Hepatocyte (in vitro differentiated cells): ENCODE results near the gene CH25H.

ENCODE experiments used
- EZH2 ChIP-seq: fragments of 200-600 bp; sonication (generic); IDR thresholded peaks from 2 replicates; pipeline ENCODE4 v1.6.1; 2016; ENCODE audit warnings: antibody characterized with exemption, mild to moderate bottlenecking, borderline replicate concordance
- EZH2phosphoT487 ChIP-seq: fragments of 200-600 bp; sonication (generic); IDR thresholded peaks from one replicate; pipeline ENCODE4 v1.6.1; 2018; ENCODE audit warnings: antibody characterized with exemption, mild to moderate bottlenecking, low read depth, moderate library complexity; ENCODE audit not compliant: unreplicated experiment, severe bottlenecking
- TF ChIP-seq, protein P1 (sequence below): fragments of 200-600 bp; sonication (generic); IDR thresholded peaks from 2 replicates; pipeline ENCODE4 v1.5.1; 2016; ENCODE audit warnings: antibody characterized with exemption, mild to moderate bottlenecking; ENCODE audit not compliant: poor library complexity

DNA sequence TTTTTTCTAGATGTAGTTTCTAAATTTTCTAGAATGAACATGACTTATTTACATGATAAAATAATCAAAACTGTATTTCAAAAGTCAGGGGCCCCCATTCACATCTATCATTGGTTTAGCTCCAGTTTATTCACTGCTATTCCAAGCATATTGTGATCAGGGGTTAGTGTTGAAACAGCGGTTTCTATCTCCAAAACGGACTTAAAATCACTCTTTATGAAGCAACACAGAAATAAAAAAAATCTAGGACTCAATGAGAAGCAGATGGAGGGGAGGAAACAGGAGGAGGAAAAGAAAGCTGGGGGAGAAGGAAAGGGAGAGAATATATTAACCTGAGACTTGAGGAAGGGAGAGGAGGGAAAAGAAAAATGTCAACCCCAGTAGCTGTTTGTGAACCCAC lies 14.8 kb upstream of the CH25H start:
- TF ChIP-seq, protein P1, sequence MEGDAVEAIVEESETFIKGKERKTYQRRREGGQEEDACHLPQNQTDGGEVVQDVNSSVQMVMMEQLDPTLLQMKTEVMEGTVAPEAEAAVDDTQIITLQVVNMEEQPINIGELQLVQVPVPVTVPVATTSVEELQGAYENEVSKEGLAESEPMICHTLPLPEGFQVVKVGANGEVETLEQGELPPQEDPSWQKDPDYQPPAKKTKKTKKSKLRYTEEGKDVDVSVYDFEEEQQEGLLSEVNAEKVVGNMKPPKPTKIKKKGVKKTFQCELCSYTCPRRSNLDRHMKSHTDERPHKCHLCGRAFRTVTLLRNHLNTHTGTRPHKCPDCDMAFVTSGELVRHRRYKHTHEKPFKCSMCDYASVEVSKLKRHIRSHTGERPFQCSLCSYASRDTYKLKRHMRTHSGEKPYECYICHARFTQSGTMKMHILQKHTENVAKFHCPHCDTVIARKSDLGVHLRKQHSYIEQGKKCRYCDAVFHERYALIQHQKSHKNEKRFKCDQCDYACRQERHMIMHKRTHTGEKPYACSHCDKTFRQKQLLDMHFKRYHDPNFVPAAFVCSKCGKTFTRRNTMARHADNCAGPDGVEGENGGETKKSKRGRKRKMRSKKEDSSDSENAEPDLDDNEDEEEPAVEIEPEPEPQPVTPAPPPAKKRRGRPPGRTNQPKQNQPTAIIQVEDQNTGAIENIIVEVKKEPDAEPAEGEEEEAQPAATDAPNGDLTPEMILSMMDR = no peak
- TF ChIP-seq EZH2 = no peak
- no peak for TF ChIP-seq EZH2phosphoT487
